NCI-H1417 (cell line): Measurements from ENCODE around the gene ABI3BP.
"Not testable (repeated sequence)": the region's sequence is repeated elsewhere in the genome, so short reads cannot be mapped to it uniquely, and the experiment has no call there.

Experiments used
- DNase-seq, 3 experiments: peaks; one replicate each; lab custom pipeline; 2025; lab: John Stamatoyannopoulos, UW

The ABI3BP gene

DNA sequence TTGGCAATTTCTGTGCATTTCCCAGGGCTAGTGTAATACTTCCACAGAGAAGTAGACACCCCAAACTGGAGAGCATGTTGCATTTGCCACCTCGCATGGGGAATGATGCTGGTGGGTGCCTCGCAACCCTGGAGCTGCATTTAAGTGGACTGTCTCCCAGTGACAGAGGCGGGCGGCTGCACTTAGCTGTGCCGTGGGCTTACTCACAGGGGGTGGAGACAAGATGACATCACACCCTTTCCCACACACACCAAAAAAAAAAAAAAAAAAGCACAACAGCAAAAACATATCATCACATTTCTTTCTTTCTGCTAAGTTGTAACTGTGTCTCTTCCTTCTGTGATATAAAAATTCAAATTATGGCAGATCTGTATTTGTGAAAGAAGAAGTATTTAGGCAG, at the start of gene ABI3BP:
TSS of gene ABI3BP (minus strand) at position 113 of the 400 bp plus-strand sequence. CDS start at position 76, 37 bp downstream.
- DNase-seq, result peak in 2 of 3 experiments; percentile 37 to 71

DNA sequence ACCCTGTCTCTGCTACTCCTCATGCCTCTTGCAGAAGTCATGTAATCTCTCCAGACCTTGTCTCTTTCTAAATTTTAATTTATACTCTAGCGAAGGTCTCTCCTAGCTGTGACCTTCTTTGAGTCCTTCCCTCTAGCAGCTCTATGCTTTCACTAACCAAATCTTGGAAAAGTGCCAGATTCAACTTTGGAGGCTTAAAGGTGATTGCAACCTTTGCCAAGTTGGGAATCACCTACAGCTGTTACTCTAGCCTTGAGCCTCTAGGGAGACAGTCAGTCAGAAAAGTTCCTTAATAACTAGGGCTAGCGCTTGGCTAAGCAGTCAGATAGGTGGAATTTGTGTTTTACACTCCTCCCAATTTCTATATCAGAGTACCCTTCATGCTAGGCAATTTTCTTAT, 46.1 kb upstream of the ABI3BP start:
- DNase-seq, result peak in 2 of 3 experiments; percentile 4 to 27

DNA sequence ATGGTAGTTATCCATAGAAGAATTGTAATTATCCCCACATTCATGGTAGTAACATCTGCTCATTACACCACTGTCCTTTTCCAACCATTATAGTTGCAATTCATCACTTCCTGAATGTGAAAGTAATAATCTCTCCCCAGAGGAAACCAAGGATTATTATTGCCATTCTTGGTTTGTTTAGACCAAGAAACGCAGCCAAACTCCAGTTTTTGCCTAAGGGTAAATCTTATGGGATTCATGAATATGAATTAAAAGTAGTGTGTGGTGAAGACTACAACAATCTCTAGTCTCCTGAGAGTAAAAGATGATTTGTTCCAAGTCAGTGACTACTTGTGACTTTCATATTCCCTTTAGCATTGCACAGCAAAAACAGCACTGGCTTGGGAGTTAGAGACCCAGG, 45.7 kb upstream of the ABI3BP start:
- DNase-seq, result no peak

GRCh38 chr3:101038393-101038792, 45.2 kb upstream of the ABI3BP start:
- DNase-seq, result no peak

DNA sequence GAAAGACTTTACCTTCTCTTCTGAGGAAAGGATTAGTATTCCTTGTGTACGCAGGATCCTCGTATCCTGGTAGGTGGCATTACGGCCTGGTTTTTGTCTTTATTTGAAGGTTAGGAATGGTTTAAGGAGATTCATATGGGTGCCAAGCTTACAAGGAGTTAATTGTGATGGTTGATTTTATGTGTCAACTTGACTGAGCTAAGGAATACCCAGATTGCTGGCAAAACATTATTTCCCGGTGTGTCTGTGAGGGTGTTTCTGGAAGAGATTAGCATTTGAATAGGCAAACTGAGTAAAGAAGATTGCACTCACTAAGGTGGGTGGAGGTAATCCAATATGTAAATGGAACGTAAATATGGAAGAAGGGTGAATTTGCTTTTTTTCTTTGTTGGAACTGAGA, 44.4 kb upstream of the ABI3BP start:
- no peak for DNase-seq

DNA sequence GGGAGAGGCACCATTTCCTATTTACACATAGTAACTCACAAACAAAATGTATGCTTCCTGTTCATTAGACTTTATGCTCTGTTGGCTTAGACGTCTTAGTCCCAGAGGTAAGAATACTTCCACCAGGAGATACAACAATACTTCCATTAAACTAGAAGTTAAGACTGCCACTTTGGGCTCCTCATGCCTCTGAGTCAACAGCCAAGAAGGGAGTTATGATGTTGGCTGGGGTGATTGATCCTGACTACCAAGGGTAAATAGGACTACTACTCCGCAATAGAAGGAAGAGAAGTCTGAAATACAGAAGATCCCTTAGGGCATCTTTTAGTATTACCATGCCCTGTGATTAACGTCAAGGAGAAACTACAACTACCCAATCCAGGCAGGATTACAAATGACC, 43.5 kb upstream of the ABI3BP start:
- DNase-seq, result no peak

DNA sequence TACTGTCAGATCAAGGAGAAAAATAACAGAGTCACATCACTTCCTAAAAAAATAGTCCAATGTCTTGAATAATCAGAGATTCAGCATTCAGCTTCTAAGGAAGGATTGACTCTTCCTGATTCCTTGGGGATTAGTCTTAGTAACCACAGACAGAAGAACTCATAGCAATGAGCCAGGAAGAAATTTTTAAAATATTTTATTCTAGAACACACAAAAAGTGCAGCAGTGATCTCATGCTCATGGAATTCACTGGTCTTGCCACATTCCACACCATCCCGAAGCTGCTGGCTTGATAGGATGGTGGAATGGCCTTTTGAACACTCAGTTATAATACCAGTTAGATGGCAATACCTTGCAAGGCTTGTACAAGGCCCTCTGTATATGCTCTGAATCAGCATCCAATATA, 43.0 kb upstream of the ABI3BP start:
- DNase-seq, result no peak

DNA sequence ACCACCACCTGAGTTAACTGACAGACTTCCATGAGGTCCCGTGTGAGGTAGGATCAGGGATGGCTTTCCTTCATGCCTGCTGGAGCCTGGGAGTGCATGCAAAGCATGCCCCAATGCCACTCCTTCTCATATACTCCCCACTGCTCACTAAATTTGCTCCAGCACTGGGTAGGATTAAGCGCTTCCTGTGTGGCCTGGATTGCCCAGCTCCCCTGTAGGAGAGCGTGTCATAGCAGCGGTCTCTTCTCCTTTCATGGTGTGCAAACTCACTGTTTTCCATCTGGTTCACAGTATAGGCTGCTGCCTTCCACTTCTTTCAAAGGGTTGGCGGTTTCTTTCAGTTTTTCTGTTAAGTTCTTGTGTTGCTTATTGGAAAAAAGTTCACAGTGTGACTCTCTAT, 34.1 kb upstream of the ABI3BP start:
- no peak for DNase-seq

DNA sequence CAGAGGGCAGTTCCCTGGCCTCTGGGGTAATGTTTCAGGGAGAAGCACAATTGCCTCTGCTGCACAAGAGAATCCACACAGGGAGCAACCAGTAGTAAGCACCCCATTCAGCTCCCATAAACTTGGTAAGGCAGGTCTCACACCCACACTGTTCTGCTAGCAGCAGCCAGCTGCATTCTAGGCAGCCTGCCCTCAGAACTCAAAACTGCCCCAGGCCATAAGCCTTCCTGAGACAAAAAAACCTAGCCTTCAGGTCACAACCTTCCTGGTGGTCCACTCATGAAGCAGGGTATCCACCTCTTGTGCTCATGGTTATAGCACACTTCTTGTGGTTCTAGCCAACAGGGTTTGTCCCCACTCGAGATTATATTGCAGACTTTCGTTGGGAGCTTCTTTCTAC, 33.7 kb upstream of the ABI3BP start:
- DNase-seq, result no peak

- DNase-seq, result no peak
Observed at GRCh38 chr3:101026244-101026643, 33.0 kb upstream of the ABI3BP start.

GRCh38 chr3:101020351-101021015, 27.3 kb upstream of the ABI3BP start:
- no peak for DNase-seq

GRCh38 chr3:101017017-101017416, 23.8 kb upstream of the ABI3BP start:
- no peak for DNase-seq

GRCh38 chr3:101012312-101012711, 19.1 kb upstream of the ABI3BP start:
- not testable (repeated sequence) for DNase-seq

DNA sequence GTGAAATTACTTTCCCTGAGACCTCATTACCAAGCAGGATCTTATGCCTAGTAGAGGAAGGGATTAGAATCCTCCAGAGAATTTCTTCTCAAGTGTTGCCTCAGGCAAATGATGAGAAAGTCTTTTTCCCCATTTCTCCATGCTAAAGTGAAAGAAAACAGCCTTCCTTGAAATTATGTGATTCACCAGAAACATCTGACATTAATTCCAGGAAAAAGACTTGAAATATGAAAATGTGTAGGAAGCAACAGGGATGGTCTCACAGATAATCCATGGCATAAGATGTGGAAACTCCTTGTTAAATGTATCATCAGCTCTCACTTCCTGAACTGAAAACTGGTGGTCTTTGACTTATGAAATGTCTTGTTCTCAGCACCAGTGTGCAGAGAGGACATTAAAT, 17.9 kb upstream of the ABI3BP start:
- DNase-seq, result no peak

- no peak for DNase-seq
Observed at GRCh38 chr3:101010296-101010695, 17.1 kb upstream of the ABI3BP start.

DNA sequence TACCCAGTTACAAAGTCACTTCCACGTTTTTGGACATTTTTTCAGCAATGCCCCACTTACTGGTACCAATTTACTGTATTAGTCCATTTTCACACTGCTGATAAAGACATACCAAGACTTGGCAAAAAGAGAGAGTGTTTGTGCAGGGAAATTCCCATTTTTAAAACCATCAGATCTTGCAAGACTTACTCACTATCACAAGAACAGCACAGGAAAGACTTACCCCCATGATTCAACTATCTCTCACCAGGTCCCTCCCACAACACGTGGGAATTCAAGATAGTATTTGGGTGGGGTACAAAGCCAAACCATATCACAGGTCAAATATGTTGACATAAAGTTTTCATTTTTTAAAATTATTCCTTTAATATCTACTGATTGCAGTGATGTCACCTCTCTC, 16.2 kb upstream of the ABI3BP start:
- DNase-seq, result no peak

- DNase-seq, result no peak
Observed at GRCh38 chr3:100999160-100999559, 5.9 kb upstream of the ABI3BP start.

DNA sequence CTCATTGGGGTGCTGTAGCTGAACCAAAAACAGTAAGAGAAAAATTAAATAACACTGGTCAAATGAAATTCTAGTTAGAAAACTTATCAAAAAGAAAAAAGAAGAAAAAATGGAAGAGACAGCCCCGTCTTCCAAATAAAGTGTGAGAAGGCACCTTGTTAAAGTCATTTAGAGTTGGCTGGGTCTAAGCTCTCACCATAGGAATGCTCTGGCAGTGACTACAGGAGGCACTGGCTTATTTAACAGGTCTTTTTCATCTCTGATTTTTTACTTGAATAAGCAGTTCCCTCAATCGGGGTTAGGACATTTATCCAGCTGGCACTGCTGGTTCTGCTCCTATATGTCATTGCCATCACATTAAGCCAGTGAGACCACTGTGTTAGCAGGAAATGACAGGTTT, 1.6 kb upstream of the ABI3BP start:
- no peak for DNase-seq

DNA sequence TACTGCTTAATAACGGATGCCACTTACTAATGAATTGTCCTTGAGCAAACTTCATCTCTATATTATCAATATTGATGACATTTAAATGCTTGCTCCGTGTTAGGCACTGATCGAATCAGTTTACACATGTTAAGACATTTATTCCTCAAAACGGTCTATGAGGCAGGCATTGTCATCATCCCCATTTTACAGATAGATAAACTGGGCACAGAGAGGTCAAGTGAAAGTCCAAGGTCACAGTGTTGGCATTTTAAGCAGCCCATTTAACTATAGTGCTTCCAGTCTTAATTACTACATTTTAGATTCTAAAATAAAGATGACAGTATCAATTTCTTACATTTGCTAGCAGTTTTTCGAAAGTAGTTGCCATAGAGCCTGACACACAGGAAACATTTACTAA, 966 bp upstream of the ABI3BP start:
- DNase-seq, result no peak

- DNase-seq, result peak in 1 of 3 experiments; percentile 24
Observed at GRCh38 chr3:100992231-100993012, 799 bp downstream of the ABI3BP start.

DNA sequence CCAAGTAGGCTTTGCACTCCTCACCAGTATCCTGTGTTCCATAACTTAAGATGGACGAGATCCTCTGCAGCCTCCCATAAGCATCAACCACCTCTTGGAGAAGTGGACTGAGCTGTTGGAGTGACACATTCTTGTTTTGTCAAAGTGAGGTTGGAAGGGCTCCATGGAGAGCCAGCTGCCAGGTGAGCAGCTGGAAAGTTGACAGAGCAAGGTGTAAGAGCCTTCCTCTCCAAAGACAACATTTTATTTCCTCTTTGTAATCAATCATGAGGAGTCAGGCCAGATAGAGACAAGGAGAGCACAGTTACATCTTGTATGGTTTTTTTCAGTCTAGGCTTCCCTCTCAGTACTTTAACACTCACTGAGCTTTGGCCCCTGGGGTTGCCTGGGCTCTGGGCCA, 5.1 kb downstream of the ABI3BP start:
- DNase-seq, result peak in 1 of 3 experiments; percentile 34

- DNase-seq, result no peak
Observed at GRCh38 chr3:100984308-100984707, 8.9 kb downstream of the ABI3BP start.

- DNase-seq, result no peak
Observed at GRCh38 chr3:100982710-100983109, 10.5 kb downstream of the ABI3BP start.
